ENCODE data around the gene GMPPB. TPM values are rescaled to one million over a fixed set of nuclear protein-coding genes. Genes with fewer than 3 reads are reported as not detected.

GMPPB gene
- total RNA-seq, 4 donors from 2014 or later = 15.6 to 31.7 (median 27.3) TPM

GRCh38 chr3:49671291-49672288 is 52.2 kb downstream of the GMPPB start:
- DNase-seq (ENCODE audit: low spot score) = no peak
- TF ChIP-seq CTCF (IDR thresholded peaks at IDR 0.05) = peak in 1 of 3 donors; percentile 59
- ATAC-seq (ENCODE audit: low FRiP score) = peak; percentile 25

DNA sequence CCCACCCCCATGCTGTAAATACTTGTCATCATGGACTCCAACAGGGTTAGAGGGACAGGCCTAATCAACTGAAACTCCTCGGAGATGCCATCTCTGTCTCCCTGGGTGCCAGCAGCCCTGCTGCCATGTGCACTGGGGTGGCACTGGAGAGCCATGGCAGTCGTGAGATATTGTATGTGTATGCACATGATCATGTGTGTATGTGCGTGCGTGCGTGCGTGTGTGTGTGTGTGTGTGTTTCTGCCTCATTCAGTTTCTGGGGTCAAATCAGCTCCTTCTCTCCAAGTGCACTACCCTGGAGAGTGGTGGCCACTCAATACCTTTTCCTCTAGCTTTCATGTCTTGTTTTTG is 52.8 kb downstream of the GMPPB start:
- ATAC-seq (ENCODE audit: low FRiP score) (no peak), DNase-seq (ENCODE audit: low spot score) (no peak)
- no peak for TF ChIP-seq CTCF (IDR thresholded peaks at IDR 0.05)

Small RNAs within 50 kb of the gene (small RNA-seq; reads per million reads assigned to genes)
- gene AMIGO3 (not detected), gene COX6CP14 (not detected)

Other genes with a start within 250 kb of the GMPPB start
- under 1 TPM; 0.09 to 0.63 (median 0.37) TPM for gene BSN, start 169.5 kb downstream of the GMPPB start, total RNA-seq
- 10 to 100 TPM; 46.7 to 60.8 (median 55.0) TPM for gene APEH, start 49.6 kb downstream of the GMPPB start, total RNA-seq
- gene MST1, start 34.5 kb downstream of the GMPPB start, total RNA-seq = 10 to 100 TPM in 3 of 4 donors, 1 to 10 TPM in 1; 3.5 to 94.1 (median 25.0) TPM
- gene RNF123, start 34.4 kb downstream of the GMPPB start, total RNA-seq = 10 to 100 TPM; 22.2 to 28.7 (median 26.7) TPM
- 1 to 10 TPM in 3 of 4 donors, under 1 TPM in 1; 0.82 to 2.9 (median 2.3) TPM for gene AMIGO3, start 4.3 kb downstream of the GMPPB start, total RNA-seq
- 10 to 100 TPM; 30.5 to 41.3 (median 35.8) TPM for gene IP6K1, start 62.6 kb upstream of the GMPPB start, total RNA-seq
- 1 to 10 TPM in 1 of 4 donors, under 1 TPM in 1, not detected in 2; 0.36 to 6.0 TPM for gene CDHR4, start 75.9 kb upstream of the GMPPB start, total RNA-seq
- gene INKA1, start 79.3 kb upstream of the GMPPB start, total RNA-seq = 1 to 10 TPM in 2 of 4 donors, under 1 TPM in 2; 0.74 to 9.9 (median 2.4) TPM
- 10 to 100 TPM; 33.6 to 85.4 (median 38.1) TPM for gene UBA7, start 90.0 kb upstream of the GMPPB start, total RNA-seq
- gene TRAIP, start 132.6 kb upstream of the GMPPB start, total RNA-seq = 1 to 10 TPM in 3 of 4 donors, not detected in 1; 1.0 to 1.8 (median 1.6) TPM
- not detected for gene CAMKV, start 146.0 kb upstream of the GMPPB start, total RNA-seq
- 10 to 100 TPM in 1 of 4 donors, 1 to 10 TPM in 2, under 1 TPM in 1; 0.95 to 12.6 (median 5.6) TPM for gene MST1R, start 179.9 kb upstream of the GMPPB start, total RNA-seq
- 10 to 100 TPM in 2 of 4 donors, 1 to 10 TPM in 2; 7.1 to 16.6 (median 10.5) TPM for gene MON1A, start 205.9 kb upstream of the GMPPB start, total RNA-seq
- 100 to 1,000 TPM in 1 of 4 donors, 10 to 100 TPM in 3; 62.3 to 137 (median 88.4) TPM for gene RBM6, start 216.2 kb upstream of the GMPPB start, total RNA-seq